Cerebellar cortex (tissue), 1 donor: Measurements from ENCODE around the gene CEACAM21.

Experiments
- DNase-seq: peaks from one replicate; pipeline ENCODE4 v3.0.0-alpha.2; 2015; ENCODE audit warnings: low spot score

The CEACAM21 gene

GRCh38 chr19:41587101-41587837 is 11.3 kb downstream of the CEACAM21 start:
- DNase-seq: no peak

- DNase-seq: no peak
These were observed 11.9 kb downstream of the CEACAM21 start for GRCh38 chr19:41587838-41588210.

DNA sequence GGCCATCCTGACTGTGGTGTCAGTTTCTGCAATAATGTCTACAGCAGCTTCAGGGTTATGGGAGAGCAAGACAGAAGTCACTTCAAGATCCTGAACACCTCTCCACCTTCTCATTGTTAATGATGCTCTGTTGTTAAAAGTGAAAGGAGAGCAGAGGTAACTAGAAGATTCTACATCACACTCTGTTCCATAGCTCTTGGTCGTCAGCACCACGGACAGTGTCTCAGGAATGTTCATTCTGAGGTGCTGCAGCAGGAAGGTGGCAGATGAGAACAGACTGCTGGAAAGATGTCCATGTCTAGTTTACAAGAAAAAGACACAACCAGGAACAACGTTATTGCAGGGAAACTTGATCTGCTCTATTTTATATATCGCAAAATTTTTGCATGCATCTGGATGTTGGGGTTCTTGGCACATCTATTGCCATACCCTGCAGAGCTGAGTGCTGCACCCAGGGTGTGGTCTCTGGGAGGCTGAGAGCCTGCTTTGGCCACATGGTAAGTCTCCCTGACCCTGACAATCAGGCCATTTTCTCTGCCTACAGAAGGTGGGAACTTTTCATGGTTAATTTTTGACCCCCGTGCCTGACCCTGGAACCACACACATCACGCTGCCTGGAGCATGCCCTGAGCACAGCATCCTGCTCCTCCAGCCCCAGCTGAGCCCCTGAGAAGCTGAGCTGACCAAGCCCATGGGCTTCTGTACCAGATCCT is 12.7 kb downstream of the CEACAM21 start:
- no peak for DNase-seq

- DNase-seq: no peak
These were observed 13.4 kb downstream of the CEACAM21 start for GRCh38 chr19:41589371-41589770.

DNA sequence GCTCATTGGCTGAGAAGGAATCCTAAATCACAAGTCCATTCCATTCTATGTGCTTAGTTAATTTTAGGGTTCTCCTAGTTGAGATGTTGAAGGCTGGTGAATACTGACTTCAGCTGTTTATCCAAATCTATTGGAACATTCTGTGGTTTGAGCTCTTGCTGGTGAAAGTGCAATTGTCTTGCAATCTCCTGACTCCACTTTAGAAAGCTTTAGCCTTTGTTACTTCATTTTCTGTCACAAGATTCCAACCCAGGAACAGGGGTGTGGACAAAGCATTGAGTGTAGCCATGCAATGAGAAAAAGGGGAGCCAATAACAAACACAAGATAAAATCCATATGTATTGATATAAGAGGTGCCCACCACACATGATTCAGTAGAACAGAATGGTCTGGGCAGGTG is 15.0 kb downstream of the CEACAM21 start:
- no peak for DNase-seq

- no peak for DNase-seq
These were observed 16.1 kb downstream of the CEACAM21 start for GRCh38 chr19:41591951-41592562.

DNA sequence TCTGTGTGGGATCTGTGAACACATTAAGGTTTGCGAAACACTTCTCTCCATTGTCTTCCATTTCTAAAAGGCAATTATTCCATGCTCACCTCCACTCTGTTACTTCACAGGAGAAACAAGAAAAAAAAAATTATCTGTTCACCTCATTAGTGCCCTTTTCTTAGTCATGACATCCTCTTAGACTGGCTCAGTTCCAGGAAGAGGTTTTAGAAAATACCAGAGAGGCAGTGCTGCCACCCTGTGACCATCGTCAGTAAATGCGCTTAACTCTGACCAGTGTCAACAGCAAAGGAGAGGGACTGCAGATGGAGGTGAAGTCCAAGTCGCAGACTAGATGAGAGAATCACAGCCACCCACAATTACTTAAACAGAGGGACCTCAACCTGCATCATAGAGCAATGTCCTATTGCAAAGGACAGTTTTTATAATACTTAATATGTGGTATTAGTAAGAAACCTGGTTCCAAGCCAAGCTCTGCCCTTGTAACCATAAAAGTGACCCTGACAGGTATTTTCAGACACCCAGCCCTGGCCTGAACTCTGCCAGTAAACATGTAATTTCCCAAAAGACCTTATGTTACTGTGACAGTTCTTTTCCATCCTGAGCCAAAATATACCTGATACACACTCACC is 19.4 kb downstream of the CEACAM21 start:
- peak; percentile 44 for DNase-seq

GRCh38 chr19:41595890-41596280 is 19.9 kb downstream of the CEACAM21 start:
- no peak for DNase-seq

DNA sequence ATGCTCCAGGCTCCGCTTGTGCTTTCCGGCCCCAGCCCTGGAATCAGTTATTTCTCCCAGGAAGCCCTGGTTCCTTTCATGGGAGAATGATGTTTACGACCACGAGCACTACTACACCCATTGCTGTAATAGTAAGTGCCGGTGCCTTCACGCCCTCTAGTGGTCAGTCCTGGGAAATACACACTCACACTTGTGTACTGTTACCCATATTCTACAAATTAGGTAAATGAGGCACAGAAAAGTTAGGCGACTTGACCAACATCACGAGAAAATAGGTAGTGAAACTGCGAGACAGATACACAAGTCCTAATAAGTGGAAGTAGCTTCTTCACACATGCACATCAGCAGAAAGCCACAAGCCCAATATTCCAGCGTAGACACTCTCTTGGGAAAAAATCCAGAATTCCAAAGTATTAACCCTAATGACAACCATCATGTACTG is 21.7 kb downstream of the CEACAM21 start:
- DNase-seq: peak; percentile 65

DNA sequence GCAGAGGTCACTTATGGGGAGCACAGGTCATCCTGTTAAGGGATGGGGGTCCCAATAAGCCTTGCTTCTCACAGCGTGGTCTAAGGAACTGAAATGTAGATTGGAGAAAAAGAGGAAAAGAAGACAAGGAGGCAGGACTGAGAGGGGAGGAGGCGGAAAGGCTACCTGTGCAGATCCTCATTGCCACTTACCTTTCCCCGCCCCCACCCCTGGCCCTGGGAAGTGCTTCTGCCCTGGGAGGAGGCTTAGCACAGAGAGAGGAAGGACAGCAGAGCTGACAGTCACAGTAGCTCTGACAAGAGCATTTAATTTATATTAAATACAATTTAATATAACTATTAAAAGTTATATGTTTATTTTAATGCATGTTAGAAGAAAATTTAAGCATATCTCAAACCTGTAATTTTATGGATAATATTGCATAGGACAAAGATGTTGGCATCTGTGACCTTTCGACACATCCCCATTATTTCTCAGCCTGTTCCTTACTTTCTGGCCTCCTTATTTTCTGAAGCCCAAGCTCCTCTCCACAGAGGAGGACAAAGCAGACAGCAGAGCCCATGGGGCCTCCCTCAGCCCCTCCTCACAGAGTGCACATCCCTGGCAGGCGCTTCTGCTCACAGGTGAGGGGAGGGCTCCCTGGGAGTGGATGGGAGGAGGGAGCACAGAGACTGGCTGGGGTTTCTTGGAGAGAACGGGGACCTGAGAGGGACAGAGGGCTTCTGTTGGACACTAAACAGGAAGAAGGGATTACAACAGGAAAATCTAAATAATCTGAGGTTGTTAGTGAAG is 23.4 kb downstream of the CEACAM21 start:
- no peak for DNase-seq

GRCh38 chr19:41601771-41602170 is 25.8 kb downstream of the CEACAM21 start:
- no peak for DNase-seq

GRCh38 chr19:41604831-41605230 is 28.9 kb downstream of the CEACAM21 start:
- no peak for DNase-seq

- DNase-seq: no peak
These were observed 30.4 kb downstream of the CEACAM21 start for GRCh38 chr19:41606215-41606837.

DNA sequence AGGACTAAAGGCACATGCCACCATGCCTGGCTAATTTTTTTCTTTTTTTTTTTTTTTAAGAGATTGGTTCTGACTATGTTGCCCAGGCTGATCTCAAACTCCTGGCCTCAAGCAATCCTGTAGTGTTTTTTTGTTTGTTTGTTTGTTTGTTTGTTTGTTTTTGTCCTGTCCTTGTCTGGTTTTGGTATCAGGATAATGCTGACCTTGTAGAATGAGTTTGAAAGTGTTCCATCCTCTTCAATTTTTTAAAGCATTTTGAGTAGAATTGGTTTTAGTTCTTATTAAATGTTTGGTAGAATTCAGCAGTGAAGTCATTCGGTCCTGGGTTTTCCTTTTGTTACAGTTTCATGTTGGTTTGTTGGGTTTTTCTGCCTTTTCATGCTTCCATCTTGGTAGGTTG is 31.7 kb downstream of the CEACAM21 start:
- no peak for DNase-seq

- DNase-seq: no peak
These were observed 34.8 kb downstream of the CEACAM21 start for GRCh38 chr19:41610789-41611188.

GRCh38 chr19:41612483-41612882 is 36.5 kb downstream of the CEACAM21 start:
- no peak for DNase-seq

GRCh38 chr19:41615207-41615606 is 39.2 kb downstream of the CEACAM21 start:
- DNase-seq: no peak

DNA sequence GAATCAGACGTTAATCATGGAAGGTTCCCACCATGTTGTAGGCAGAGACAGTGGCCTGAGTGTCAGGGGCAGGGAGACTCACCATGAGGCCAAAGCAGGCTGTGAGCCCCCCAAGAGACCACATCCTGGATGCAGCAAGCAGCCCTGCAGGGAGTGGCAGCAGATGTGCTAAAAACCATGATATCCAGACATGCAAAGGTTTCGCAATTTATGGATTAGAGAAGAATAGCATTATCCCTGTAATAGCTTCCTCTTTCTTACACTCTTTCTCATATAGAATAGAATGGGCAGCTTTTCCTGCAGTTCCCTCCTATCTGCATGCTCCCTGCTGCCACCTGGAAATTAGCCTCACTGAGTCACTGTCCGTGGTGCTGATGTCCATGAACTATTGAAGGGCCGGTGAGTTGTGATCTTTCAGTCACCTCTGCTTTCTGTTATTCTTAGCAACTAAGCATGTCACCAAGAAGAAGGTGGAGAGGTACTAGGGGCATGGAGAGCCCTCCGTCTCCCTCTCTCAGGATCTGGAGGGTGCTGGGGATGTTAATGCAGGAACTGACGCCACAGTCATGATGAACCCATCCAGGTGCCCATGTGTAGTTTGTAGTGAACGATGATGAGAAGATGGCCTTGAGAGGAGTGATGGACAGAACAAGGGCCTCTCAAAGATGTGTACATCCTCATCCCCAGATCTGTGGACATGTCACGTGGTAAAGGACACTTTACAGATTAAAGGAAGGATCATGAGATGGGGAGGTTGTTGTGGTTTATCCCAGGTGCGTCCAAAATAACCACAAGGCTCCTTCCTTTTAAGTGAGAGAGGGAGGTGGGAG is 41.0 kb downstream of the CEACAM21 start:
- no peak for DNase-seq

DNA sequence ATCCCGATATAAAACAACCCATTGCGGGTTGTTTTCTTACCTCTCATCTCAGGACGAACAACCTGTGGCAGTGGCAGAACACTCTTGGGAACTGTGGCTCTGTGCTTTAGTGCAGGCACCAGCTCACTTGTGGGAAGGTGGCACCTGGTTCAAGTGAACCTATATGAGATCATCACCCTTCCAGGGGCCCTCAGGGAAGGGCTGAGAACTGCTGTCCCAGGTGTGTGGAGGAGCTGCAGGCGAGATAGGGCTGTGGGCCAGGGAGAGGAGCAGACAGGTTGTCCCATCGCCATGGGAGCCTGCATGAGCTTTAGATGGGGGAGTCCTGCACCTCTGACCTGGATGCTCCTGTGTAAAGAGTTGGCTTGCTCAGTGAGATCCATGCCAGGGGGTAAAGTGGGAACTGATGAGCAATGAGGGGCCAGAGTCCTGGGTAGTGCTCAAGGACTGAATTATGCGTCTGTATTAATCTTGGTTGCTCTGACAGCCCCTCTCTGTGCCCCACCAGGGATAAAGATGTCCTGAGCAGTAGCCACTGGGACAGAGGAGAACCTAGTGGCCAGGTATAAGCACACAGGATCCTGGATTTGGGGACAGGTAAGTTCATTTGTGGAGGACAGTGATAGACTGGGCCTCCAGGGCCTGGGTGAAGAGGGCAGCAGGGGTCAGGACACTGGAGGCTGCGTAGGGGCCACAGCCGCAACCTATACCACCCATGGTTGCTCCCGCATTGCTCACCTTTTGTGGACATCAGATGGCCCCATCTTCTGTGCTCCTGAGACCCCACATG is 42.2 kb downstream of the CEACAM21 start:
- no peak for DNase-seq
